GM12878 (cell line): ENCODE data around the gene CIB2. TPM values are rescaled to one million over a fixed set of nuclear protein-coding genes. Genes with fewer than 3 reads are reported as not detected.

Experiments used
- polyA plus RNA-seq, 11 experiments: library from polyadenylated mRNA; depleted of rRNA in 4 of 11; unstranded in 6 of 11; stranded (reverse) in 5 of 11; fragments of >200 nt; fragmentation: Nextera tagmentation in 4 of 11; fragmentation: Illumina TruSeq in 1 of 11; extraction: Ambion mirVana in 4 of 11; extraction: Trizol in 1 of 11; gene quantifications; 1 replicate in 1 of 11; 2 replicates in 10 of 11; pipeline versions ENCODE4 v1.2.1 to v1.2.3, GENCODE V29; 2011 to 2016; ENCODE audit warnings: inconsistent platforms in 2 of 11, missing spikeins in 2 of 11, low read depth in 1 of 11
- small RNA-seq: library from RNA; depleted of rRNA; stranded (forward); fragments of <200 nt; gene quantifications from one replicate; pipeline ENCODE3, GENCODE V24; 2014
- total RNA-seq, 4 experiments: library from RNA; depleted of rRNA in 3 of 4; stranded (reverse); fragments of >200 nt in 3 of 4; fragmentation: Illumina TruSeq in 1 of 4; extraction: Trizol in 1 of 4; gene quantifications; 2 replicates each; pipeline versions ENCODE4 v1.2.1 to v1.2.3, GENCODE V29; 2013 to 2021

Gene CIB2
- total and polyA plus RNA-seq, 10 of the 15 experiments (the other 5 are each of a cell fraction or from before 2014, with no cell fraction given) = 0.56 to 12.1 (median 7.1) TPM

Small RNAs within 50 kb of the gene (small RNA-seq; reads per million reads assigned to genes)
- not detected for gene RF00092

Other genes with a start within 250 kb of the CIB2 start
- 18.4 and 21.9 TPM in 2 replicates for gene TBC1D2B, start 53.7 kb downstream of the CIB2 start, total RNA-seq (2014; rRNA removed)
- 17.0 and 20.4 TPM in 2 replicates for gene TBC1D2B, start 53.7 kb downstream of the CIB2 start, total RNA-seq (2014; rRNA removed; fragmentation: Illumina TruSeq; extraction: Trizol)
- gene TBC1D2B, start 53.7 kb downstream of the CIB2 start, total RNA-seq (2021) = 27.0 and 28.7 TPM in 2 replicates
- gene TBC1D2B, start 53.7 kb downstream of the CIB2 start, polyA plus RNA-seq (2011; rRNA removed) = 53.4 and 75.9 TPM in 2 replicates
- 22.7 and 26.1 TPM in 2 replicates for gene TBC1D2B, start 53.7 kb downstream of the CIB2 start, polyA plus RNA-seq (2014; fragmentation: Illumina TruSeq; extraction: Trizol)
- 1 to 10 TPM; 1.3 to 1.4 TPM for gene TBC1D2B, start 53.7 kb downstream of the CIB2 start, polyA plus RNA-seq (2014; fragmentation: Nextera tagmentation; extraction: Ambion mirVana)
- gene TBC1D2B, start 53.7 kb downstream of the CIB2 start, polyA plus RNA-seq (2014; rRNA removed) = 22.4 and 25.6 TPM in 2 replicates
- gene TBC1D2B, start 53.7 kb downstream of the CIB2 start, polyA plus RNA-seq (2016; fragmentation: Nextera tagmentation; extraction: Ambion mirVana) = 1 to 10 TPM; 2.7 to 8.2 TPM
- gene SH2D7, start 38.9 kb downstream of the CIB2 start, total RNA-seq (2014; rRNA removed) = 0.06 TPM in 1 of 2 replicates, not detected in the other
- gene SH2D7, start 38.9 kb downstream of the CIB2 start, total RNA-seq (2014; rRNA removed; fragmentation: Illumina TruSeq; extraction: Trizol) = not detected in 2 replicates
- gene SH2D7, start 38.9 kb downstream of the CIB2 start, total RNA-seq (2021) = 0.08 TPM in 1 of 2 replicates, not detected in the other
- gene SH2D7, start 38.9 kb downstream of the CIB2 start, polyA plus RNA-seq (2011; rRNA removed) = not detected in 2 replicates
- gene SH2D7, start 38.9 kb downstream of the CIB2 start, polyA plus RNA-seq (2014; fragmentation: Illumina TruSeq; extraction: Trizol) = 0.04 TPM in 1 of 2 replicates, not detected in the other
- gene SH2D7, start 38.9 kb downstream of the CIB2 start, polyA plus RNA-seq (2014; fragmentation: Nextera tagmentation; extraction: Ambion mirVana) = not detected
- not detected in 2 replicates for gene SH2D7, start 38.9 kb downstream of the CIB2 start, polyA plus RNA-seq (2014; rRNA removed)
- not detected for gene SH2D7, start 38.9 kb downstream of the CIB2 start, polyA plus RNA-seq (2016; fragmentation: Nextera tagmentation; extraction: Ambion mirVana)
- 83.9 and 99.1 TPM in 2 replicates for gene IDH3A, start 17.9 kb upstream of the CIB2 start, total RNA-seq (2014; rRNA removed)
- 105 and 121 TPM in 2 replicates for gene IDH3A, start 17.9 kb upstream of the CIB2 start, total RNA-seq (2014; rRNA removed; fragmentation: Illumina TruSeq; extraction: Trizol)
- gene IDH3A, start 17.9 kb upstream of the CIB2 start, total RNA-seq (2021) = 175 and 193 TPM in 2 replicates
- 238 and 315 TPM in 2 replicates for gene IDH3A, start 17.9 kb upstream of the CIB2 start, polyA plus RNA-seq (2011; rRNA removed)
- gene IDH3A, start 17.9 kb upstream of the CIB2 start, polyA plus RNA-seq (2014; fragmentation: Illumina TruSeq; extraction: Trizol) = 173 and 178 TPM in 2 replicates
- 100 to 1,000 TPM; 197 to 231 TPM for gene IDH3A, start 17.9 kb upstream of the CIB2 start, polyA plus RNA-seq (2014; fragmentation: Nextera tagmentation; extraction: Ambion mirVana)
- gene IDH3A, start 17.9 kb upstream of the CIB2 start, polyA plus RNA-seq (2014; rRNA removed) = 123 and 125 TPM in 2 replicates
- 100 to 1,000 TPM; 245 to 254 TPM for gene IDH3A, start 17.9 kb upstream of the CIB2 start, polyA plus RNA-seq (2016; fragmentation: Nextera tagmentation; extraction: Ambion mirVana)
- gene ACSBG1, start 103.1 kb upstream of the CIB2 start, total RNA-seq (2014; rRNA removed) = 0.45 and 0.54 TPM in 2 replicates
- 0.32 and 0.36 TPM in 2 replicates for gene ACSBG1, start 103.1 kb upstream of the CIB2 start, total RNA-seq (2014; rRNA removed; fragmentation: Illumina TruSeq; extraction: Trizol)
- 0.49 and 1.1 TPM in 2 replicates for gene ACSBG1, start 103.1 kb upstream of the CIB2 start, total RNA-seq (2021)
- gene ACSBG1, start 103.1 kb upstream of the CIB2 start, polyA plus RNA-seq (2011; rRNA removed) = 0.45 and 0.60 TPM in 2 replicates
- gene ACSBG1, start 103.1 kb upstream of the CIB2 start, polyA plus RNA-seq (2014; fragmentation: Illumina TruSeq; extraction: Trizol) = 0.75 and 2.5 TPM in 2 replicates
- gene ACSBG1, start 103.1 kb upstream of the CIB2 start, polyA plus RNA-seq (2014; fragmentation: Nextera tagmentation; extraction: Ambion mirVana) = under 1 TPM; 0.11 to 0.19 TPM
- 0.33 and 0.88 TPM in 2 replicates for gene ACSBG1, start 103.1 kb upstream of the CIB2 start, polyA plus RNA-seq (2014; rRNA removed)
- gene ACSBG1, start 103.1 kb upstream of the CIB2 start, polyA plus RNA-seq (2016; fragmentation: Nextera tagmentation; extraction: Ambion mirVana) = under 1 TPM; 0.39 to 0.71 TPM
- gene DNAJA4, start 133.1 kb upstream of the CIB2 start, total RNA-seq (2014; rRNA removed) = 4.6 and 4.7 TPM in 2 replicates
- gene DNAJA4, start 133.1 kb upstream of the CIB2 start, total RNA-seq (2014; rRNA removed; fragmentation: Illumina TruSeq; extraction: Trizol) = 3.7 TPM in 2 replicates
- gene DNAJA4, start 133.1 kb upstream of the CIB2 start, total RNA-seq (2021) = 5.9 and 6.4 TPM in 2 replicates
- 0.01 and 0.07 TPM in 2 replicates for gene DNAJA4, start 133.1 kb upstream of the CIB2 start, polyA plus RNA-seq (2011; rRNA removed)
- 7.2 and 8.5 TPM in 2 replicates for gene DNAJA4, start 133.1 kb upstream of the CIB2 start, polyA plus RNA-seq (2014; fragmentation: Illumina TruSeq; extraction: Trizol)
- 1 to 10 TPM; 1.2 to 2.2 TPM for gene DNAJA4, start 133.1 kb upstream of the CIB2 start, polyA plus RNA-seq (2014; fragmentation: Nextera tagmentation; extraction: Ambion mirVana)
- gene DNAJA4, start 133.1 kb upstream of the CIB2 start, polyA plus RNA-seq (2014; rRNA removed) = 9.8 and 10.4 TPM in 2 replicates
- 1 to 10 TPM; 3.7 to 4.4 TPM for gene DNAJA4, start 133.1 kb upstream of the CIB2 start, polyA plus RNA-seq (2016; fragmentation: Nextera tagmentation; extraction: Ambion mirVana)
- gene SKIC8, start 168.2 kb upstream of the CIB2 start, total RNA-seq (2014; rRNA removed) = 106 and 118 TPM in 2 replicates
- gene SKIC8, start 168.2 kb upstream of the CIB2 start, total RNA-seq (2014; rRNA removed; fragmentation: Illumina TruSeq; extraction: Trizol) = 117 and 122 TPM in 2 replicates
- 57.0 and 60.0 TPM in 2 replicates for gene SKIC8, start 168.2 kb upstream of the CIB2 start, total RNA-seq (2021)
- 135 and 155 TPM in 2 replicates for gene SKIC8, start 168.2 kb upstream of the CIB2 start, polyA plus RNA-seq (2011; rRNA removed)
- 95.7 and 120 TPM in 2 replicates for gene SKIC8, start 168.2 kb upstream of the CIB2 start, polyA plus RNA-seq (2014; fragmentation: Illumina TruSeq; extraction: Trizol)
- 100 to 1,000 TPM; 214 to 288 TPM for gene SKIC8, start 168.2 kb upstream of the CIB2 start, polyA plus RNA-seq (2014; fragmentation: Nextera tagmentation; extraction: Ambion mirVana)
- gene SKIC8, start 168.2 kb upstream of the CIB2 start, polyA plus RNA-seq (2014; rRNA removed) = 91.1 and 97.2 TPM in 2 replicates
- 100 to 1,000 TPM; 174 to 189 TPM for gene SKIC8, start 168.2 kb upstream of the CIB2 start, polyA plus RNA-seq (2016; fragmentation: Nextera tagmentation; extraction: Ambion mirVana)
- gene CRABP1, start 208.9 kb upstream of the CIB2 start, total RNA-seq (2014; rRNA removed) = not detected in 2 replicates
- gene CRABP1, start 208.9 kb upstream of the CIB2 start, total RNA-seq (2014; rRNA removed; fragmentation: Illumina TruSeq; extraction: Trizol) = not detected in 2 replicates
- 0.37 and 0.41 TPM in 2 replicates for gene CRABP1, start 208.9 kb upstream of the CIB2 start, total RNA-seq (2021)
- not detected in 2 replicates for gene CRABP1, start 208.9 kb upstream of the CIB2 start, polyA plus RNA-seq (2011; rRNA removed)
- not detected in 2 replicates for gene CRABP1, start 208.9 kb upstream of the CIB2 start, polyA plus RNA-seq (2014; fragmentation: Illumina TruSeq; extraction: Trizol)
- gene CRABP1, start 208.9 kb upstream of the CIB2 start, polyA plus RNA-seq (2014; fragmentation: Nextera tagmentation; extraction: Ambion mirVana) = not detected
- not detected in 2 replicates for gene CRABP1, start 208.9 kb upstream of the CIB2 start, polyA plus RNA-seq (2014; rRNA removed)
- gene CRABP1, start 208.9 kb upstream of the CIB2 start, polyA plus RNA-seq (2016; fragmentation: Nextera tagmentation; extraction: Ambion mirVana) = under 1 TPM in 1 of 2 experiments, not detected in 1; 0.21 TPM